ENCODE data around the gene NAA10.

The NAA10 gene

DNA sequence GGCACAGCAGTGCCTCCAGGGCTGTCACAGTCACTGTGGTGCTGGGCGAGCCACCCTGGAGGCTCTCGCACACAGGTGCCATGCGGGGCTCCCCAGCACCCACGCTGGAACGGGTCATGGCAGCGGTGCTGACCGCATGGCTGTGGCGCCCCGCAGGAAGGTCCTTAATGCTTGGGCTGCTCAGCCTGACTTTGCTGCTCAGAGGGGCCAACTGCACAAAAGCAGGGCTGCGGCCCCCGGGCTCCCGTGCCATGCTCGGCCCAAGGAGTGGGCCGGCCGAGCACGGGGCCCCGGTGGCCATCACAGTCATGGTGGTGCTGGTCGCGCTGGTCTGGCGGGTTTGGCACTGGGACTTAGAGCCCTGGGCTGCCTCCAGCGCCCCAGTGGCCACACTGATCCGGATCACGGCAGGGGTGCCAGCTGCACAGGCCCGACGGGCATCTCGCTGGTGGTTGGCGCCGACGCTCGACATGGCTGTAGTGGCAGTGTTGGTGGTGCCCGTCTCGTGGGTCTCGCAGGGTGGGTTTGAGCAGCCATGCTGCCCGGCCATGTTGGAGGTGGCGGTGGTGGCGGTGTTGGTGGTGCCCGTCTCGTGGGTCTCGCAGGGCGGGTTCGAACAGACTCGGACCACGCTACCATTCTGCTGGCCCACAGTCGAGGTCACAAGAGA, 19.9 kb upstream of the NAA10 start:
- no peaks in the 10 kb centered on the region for H3K9me3 ChIP-seq (replicated peaks; ENCODE audit: low read length)
- H3K4me2 ChIP-seq (ENCODE audit: low read length): no peak overlapping the region
- peaks cover 3% of the 10 kb centered on the region for H3K4me1 ChIP-seq (ENCODE audit: control insufficient read depth, insufficient read depth, low read length)
- no peaks in the 10 kb centered on the region for H3K27me3 ChIP-seq (ENCODE audit: control insufficient read depth, insufficient read depth, low read length)
- peaks cover 78% of the 10 kb centered on the region for H3K36me3 ChIP-seq (ENCODE audit: insufficient read depth, low read length)
- no peak overlapping the region for H3K4me3 ChIP-seq (ENCODE audit: low read length)
- H3K9ac ChIP-seq (ENCODE audit: low read depth, low read length): no peak overlapping the region

DNA sequence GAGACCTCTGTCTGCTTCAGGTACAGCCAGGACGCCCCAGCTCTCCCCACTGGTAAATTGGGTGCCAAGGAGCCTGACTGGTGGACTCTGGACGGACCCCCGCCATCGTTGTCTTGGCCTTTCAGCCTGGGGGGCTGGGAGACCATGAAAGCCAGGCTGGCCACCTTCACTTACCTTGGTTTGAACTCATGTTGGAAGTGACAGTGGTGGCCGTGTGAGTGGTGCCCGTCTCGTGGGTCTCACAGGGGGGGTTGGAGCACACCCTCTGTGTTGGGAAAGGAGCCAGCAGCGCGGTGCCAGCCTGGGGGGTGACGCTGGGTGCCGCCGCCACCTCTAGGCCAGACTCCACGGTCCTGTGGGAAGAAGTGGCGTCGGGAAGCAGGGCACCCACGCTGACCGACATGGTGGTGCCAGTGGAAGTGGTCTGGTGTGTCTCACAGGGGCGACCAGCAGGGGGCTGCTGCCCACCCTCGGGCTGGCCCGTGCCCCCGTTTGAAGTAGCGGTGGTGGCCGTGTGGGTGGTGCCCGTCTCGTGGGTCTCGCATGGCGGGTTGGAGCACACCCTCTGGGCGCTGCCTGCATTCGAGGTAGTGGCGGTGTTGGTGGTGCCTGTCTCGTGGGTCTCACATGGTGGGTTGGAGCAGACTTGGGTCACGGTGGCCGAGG, 19.2 kb upstream of the NAA10 start:
- H3K9ac ChIP-seq (ENCODE audit: low read depth, low read length): no peak overlapping the region
- no peak overlapping the region for H3K4me2 ChIP-seq (ENCODE audit: low read length)
- no peaks in the 10 kb centered on the region for H3K9me3 ChIP-seq (replicated peaks; ENCODE audit: low read length)
- peaks cover 3% of the 10 kb centered on the region for H3K4me1 ChIP-seq (ENCODE audit: control insufficient read depth, insufficient read depth, low read length)
- no peaks in the 10 kb centered on the region for H3K27me3 ChIP-seq (ENCODE audit: control insufficient read depth, insufficient read depth, low read length)
- no peak overlapping the region for H3K4me3 ChIP-seq (ENCODE audit: low read length)
- H3K36me3 ChIP-seq (ENCODE audit: insufficient read depth, low read length): peaks cover 82% of the 10 kb centered on the region

DNA sequence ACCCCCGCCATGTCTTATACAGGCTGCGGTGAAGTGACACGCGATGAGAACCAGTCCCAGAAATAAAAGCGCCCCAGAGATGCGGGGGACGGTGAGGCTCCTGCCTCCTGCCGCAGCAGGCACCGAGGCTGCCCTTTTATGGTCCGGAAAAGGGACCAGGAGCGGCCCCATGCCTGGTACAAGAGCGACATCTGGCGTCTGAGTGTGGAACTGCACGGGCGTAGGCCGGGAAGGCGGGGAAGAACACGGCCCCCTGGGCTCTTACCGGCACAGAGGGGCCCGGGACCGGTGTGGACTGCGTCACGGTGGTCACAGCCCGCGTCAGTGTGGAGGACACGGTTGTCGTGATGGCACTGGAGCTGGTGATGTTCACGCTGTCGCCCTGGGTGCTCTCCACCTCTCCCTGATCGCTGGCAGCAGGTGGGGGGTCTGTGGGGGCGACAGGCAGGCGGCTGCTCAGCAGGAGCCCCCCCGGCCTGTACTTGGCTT, 18.5 kb upstream of the NAA10 start:
- Histone ChIP-seq H3K4me2 (ENCODE audit: low read length) (no peak overlapping the region), H3K9me3 (replicated peaks; ENCODE audit: low read length) (no peaks in the 10 kb centered on the region), H3K4me1 (ENCODE audit: control insufficient read depth, insufficient read depth, low read length) (peaks cover 3% of the 10 kb centered on the region), H3K9ac (ENCODE audit: low read depth, low read length) (peak overlapping the region; percentile 30), H3K36me3 (ENCODE audit: insufficient read depth, low read length) (peaks cover 80% of the 10 kb centered on the region), H3K4me3 (ENCODE audit: low read length) (no peak overlapping the region), H3K27me3 (ENCODE audit: control insufficient read depth, insufficient read depth, low read length) (no peaks in the 10 kb centered on the region)

DNA sequence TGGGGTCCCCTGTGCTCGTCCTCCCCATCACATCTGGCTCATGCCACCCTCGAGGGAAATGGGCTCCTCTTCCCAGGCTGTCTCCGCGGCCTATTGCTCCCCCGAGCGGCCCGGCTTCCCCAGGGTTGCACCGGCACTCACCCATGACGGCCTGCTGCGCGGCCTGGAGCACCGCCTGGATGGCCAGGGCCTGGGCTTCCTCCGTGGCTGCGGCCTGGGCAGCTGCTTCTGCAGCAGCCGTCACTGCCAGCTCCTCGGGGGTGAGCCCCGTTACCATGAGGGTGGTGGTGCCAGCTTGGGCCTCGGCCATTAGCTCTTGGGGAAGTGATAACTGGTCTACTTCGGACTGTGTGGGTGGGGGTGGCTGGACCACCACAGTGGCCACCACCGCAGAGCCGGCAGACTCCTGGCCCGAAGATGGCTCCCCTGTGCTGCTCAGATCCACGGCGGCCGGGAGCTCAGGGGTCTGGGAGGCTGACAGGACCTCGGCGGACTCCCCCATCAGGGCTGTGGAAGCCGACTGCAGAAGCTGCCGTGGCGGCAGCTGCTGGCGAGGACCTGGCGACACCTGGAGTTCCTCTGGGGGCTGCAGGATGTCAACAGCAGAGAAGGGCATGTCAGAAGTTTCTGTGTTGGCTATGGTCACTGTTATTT, 17.7 kb upstream of the NAA10 start:
- no peak overlapping the region for H3K4me2 ChIP-seq (ENCODE audit: low read length)
- no peak overlapping the region for H3K4me3 ChIP-seq (ENCODE audit: low read length)
- H3K9ac ChIP-seq (ENCODE audit: low read depth, low read length): peak overlapping the region; percentile 30
- peaks cover 78% of the 10 kb centered on the region for H3K36me3 ChIP-seq (ENCODE audit: insufficient read depth, low read length)
- no peaks in the 10 kb centered on the region for H3K27me3 ChIP-seq (ENCODE audit: control insufficient read depth, insufficient read depth, low read length)
- peaks cover 3% of the 10 kb centered on the region for H3K4me1 ChIP-seq (ENCODE audit: control insufficient read depth, insufficient read depth, low read length)
- no peaks in the 10 kb centered on the region for H3K9me3 ChIP-seq (replicated peaks; ENCODE audit: low read length)

DNA sequence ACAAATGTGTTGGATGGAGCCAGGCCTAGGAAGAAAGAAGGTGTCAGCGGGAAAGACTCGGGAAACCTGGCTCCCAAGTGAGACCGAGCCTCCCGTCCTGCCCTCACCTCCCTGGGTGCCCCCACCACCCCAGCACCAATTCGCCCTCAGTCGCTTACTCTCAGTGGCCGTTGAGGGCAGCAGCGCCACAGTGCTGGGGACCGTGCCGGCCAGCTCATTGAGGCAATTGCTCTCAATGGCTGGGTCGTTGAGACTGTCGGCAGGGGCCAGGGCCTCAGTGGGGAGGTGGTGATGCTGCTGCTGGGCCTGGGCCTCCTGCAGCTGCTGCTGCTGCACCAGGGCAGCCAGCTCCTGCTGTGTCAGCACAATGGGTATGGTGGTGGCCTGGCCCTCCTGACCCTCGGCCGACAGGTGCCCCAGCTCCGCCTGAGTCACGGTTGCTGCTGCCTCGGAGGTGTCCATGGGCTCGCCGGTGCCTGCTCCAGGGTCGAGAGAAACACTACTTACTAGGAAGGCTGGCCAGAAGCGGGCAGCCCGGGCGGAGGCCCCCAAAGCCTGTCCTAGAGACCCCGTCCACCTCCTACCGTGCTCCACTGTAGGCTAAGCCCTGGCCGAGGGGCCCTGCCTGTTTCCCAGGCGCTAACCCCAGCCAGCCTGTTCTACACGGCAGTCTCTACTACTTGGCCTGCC, 17.0 kb upstream of the NAA10 start:
- Histone ChIP-seq H3K36me3 (ENCODE audit: insufficient read depth, low read length) (peaks cover 72% of the 10 kb centered on the region), H3K9me3 (replicated peaks; ENCODE audit: low read length) (no peaks in the 10 kb centered on the region), H3K9ac (ENCODE audit: low read depth, low read length) (no peak overlapping the region), H3K4me1 (ENCODE audit: control insufficient read depth, insufficient read depth, low read length) (peaks cover 3% of the 10 kb centered on the region), H3K27me3 (ENCODE audit: control insufficient read depth, insufficient read depth, low read length) (no peaks in the 10 kb centered on the region), H3K4me3 (ENCODE audit: low read length) (no peak overlapping the region), H3K4me2 (ENCODE audit: low read length) (no peak overlapping the region)

DNA sequence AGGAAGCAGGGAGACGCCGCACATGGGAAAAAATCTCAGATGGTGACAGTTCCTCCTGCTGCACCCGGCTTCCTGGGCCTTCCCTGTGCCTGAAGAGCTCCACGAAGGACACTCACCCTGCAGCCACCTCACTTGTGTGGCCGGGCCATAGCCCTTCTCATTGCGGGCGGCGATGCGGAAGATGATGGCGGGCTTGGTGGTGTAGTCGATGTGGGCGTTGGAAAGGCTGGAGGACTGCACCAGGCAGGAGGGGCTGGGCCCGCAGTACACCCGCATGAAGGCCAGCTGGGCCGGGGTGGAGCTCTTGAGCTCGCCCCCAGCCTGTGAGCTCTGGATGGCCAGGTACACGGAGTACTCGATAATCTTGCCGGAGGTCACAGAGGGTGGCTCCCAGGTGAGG, 15.3 kb upstream of the NAA10 start:
- Histone ChIP-seq H3K4me2 (ENCODE audit: low read length) (no peak overlapping the region), H3K9me3 (replicated peaks; ENCODE audit: low read length) (no peaks in the 10 kb centered on the region), H3K36me3 (ENCODE audit: insufficient read depth, low read length) (peaks cover 62% of the 10 kb centered on the region), H3K9ac (ENCODE audit: low read depth, low read length) (no peak overlapping the region), H3K27me3 (ENCODE audit: control insufficient read depth, insufficient read depth, low read length) (no peaks in the 10 kb centered on the region), H3K4me1 (ENCODE audit: control insufficient read depth, insufficient read depth, low read length) (peaks cover 3% of the 10 kb centered on the region), H3K4me3 (ENCODE audit: low read length) (no peak overlapping the region)

DNA sequence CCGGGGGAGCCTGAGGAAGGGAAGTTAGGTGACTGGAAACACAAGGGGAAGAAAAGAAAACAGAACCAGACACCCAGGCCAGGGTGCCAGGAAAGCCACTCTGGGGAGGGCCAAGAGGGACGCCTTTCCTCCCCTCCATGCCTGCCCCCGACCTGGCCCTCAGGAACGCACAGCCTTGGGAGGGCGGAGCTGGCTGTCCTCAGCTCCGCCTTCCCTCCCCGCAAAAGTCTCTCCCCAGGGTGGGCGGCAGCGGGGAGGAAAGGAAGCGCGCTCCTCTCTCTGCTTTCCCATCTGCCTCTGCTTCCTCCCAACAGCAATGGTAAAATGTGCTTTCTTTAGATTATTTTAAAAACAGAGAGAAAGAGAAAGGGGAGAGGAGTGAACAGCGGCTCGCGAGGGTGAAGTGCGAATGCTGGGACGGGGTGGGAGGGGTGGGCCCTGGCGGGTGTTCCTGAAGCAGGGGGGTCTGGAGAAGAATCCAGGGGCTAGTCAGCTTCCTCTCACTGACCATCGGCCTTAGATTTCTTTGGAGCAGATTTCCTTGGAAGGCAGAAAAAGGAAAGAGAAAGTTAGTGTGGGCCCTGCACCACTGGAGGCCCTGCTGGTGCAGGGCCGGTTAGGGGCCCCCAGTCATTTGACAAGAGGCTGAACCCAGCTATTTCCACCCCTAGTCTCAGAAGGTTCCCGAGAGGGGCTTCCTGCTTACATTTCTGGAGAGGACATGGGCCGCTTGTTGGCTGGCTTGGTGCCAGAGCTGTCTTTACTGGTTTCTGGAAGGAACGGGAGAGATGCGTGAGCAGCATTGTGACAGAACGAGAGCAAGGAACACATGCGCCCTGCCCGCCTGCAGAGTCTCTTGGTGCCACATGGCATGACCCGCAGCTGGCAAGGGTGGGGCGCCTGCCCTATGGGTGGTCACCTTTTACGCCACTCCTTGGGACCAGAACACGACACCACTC, 14.3 kb upstream of the NAA10 start:
- Histone ChIP-seq H3K4me2 (ENCODE audit: low read length) (no peak overlapping the region), H3K36me3 (ENCODE audit: insufficient read depth, low read length) (peaks cover 55% of the 10 kb centered on the region), H3K9me3 (replicated peaks; ENCODE audit: low read length) (no peaks in the 10 kb centered on the region), H3K27me3 (ENCODE audit: control insufficient read depth, insufficient read depth, low read length) (no peaks in the 10 kb centered on the region), H3K4me3 (ENCODE audit: low read length) (no peak overlapping the region), H3K9ac (ENCODE audit: low read depth, low read length) (no peak overlapping the region), H3K4me1 (ENCODE audit: control insufficient read depth, insufficient read depth, low read length) (peaks cover 3% of the 10 kb centered on the region)

DNA sequence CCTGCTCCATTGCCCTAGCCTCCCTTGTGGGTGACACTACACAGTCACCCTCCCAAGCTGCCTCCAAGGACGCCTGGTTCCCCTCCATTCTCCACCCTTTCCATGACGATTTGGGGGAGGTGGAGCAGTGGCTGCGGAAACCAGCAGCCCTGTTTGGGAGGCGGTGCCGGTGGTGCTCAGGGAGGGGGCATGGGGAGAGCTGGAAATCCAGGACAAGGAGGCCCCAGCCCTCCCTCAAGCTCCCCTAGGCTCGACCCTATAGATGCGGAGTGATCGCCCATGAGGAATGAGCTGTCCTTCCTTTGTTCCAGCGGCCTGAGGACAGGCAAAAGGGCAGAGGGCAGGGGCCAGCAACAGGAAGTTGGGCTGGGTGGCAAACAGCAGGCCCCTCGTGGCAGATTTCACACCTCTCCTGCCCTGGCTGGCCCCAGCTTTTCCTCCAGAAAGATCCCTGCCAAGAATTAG, 13.2 kb upstream of the NAA10 start:
- H3K4me2 ChIP-seq (ENCODE audit: low read length): no peak overlapping the region
- H3K4me3 ChIP-seq (ENCODE audit: low read length): no peak overlapping the region
- peaks cover 50% of the 10 kb centered on the region for H3K36me3 ChIP-seq (ENCODE audit: insufficient read depth, low read length)
- no peaks in the 10 kb centered on the region for H3K27me3 ChIP-seq (ENCODE audit: control insufficient read depth, insufficient read depth, low read length)
- H3K9me3 ChIP-seq (replicated peaks; ENCODE audit: low read length): no peaks in the 10 kb centered on the region
- H3K9ac ChIP-seq (ENCODE audit: low read depth, low read length): no peak overlapping the region
- no peaks in the 10 kb centered on the region for H3K4me1 ChIP-seq (ENCODE audit: control insufficient read depth, insufficient read depth, low read length)

DNA sequence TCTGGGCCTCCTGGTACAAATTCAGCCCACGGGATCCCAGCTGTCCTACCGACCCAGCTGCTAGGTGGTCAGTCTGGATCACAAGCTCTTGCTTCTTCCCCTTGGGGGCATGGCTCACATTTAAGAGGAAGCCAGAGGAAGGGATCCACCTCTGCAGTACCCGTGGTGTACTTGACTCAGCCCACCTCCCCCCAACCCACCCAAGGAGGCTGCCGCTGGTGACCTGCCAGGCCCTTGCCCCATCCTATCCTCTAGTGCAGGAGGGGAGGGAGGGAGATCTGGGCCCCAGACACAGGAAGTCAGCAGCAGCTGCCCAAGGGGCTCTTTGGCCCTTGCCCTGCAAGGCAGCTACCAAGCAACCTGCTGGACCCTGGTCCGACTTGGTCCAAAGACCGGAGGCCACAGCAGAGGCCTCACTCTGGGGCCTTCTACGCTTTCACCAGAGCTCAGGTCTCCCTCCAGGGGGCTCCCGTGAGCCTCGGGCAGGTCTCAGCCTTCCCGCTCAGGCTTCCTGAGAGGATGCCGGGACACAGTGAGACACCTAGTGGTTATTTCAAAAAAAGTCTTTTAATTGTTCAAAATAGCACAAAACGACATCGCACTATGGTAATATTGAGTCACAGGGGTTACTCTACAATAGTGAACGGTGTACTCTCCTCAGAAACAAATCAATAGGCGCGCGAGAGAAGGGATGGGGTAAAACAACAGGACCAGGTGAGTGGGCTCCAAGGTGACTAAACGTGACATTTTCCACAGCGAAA, 12.4 kb upstream of the NAA10 start:
- Histone ChIP-seq H3K4me3 (ENCODE audit: low read length) (no peak overlapping the region), H3K4me2 (ENCODE audit: low read length) (no peak overlapping the region), H3K36me3 (ENCODE audit: insufficient read depth, low read length) (peaks cover 41% of the 10 kb centered on the region), H3K9ac (ENCODE audit: low read depth, low read length) (no peak overlapping the region), H3K9me3 (replicated peaks; ENCODE audit: low read length) (no peaks in the 10 kb centered on the region), H3K4me1 (ENCODE audit: control insufficient read depth, insufficient read depth, low read length) (no peaks in the 10 kb centered on the region), H3K27me3 (ENCODE audit: control insufficient read depth, insufficient read depth, low read length) (no peaks in the 10 kb centered on the region)
